A549 (cell line): ENCODE measurements around the gene SCN9A. TPM values are rescaled to one million over a fixed set of nuclear protein-coding genes. Genes with fewer than 3 reads are reported as not detected.
A peak's percentile ranks its signal among the peaks of the same experiment; 100 is the strongest.

ENCODE experiments used
- ATAC-seq, 2 experiments: fragments of 200-7000 bp in 1 of 2; fragments of >200 bp in 1 of 2; cut with Nextera tagmentation in 1 of 2; cut with Tn5 transposase in 1 of 2; 3 replicates each; pipeline versions ENCODE4 v1.8.0 to v1.9.1; 2018 to 2020; ENCODE audit warnings: mild to moderate bottlenecking in 1 of 2, moderate library complexity in 1 of 2
- CTCF ChIA-PET: fragments of 300-600 bp; sonication (Branson Sonifier 250); formaldehyde crosslinking; extraction: SDS; loops from one replicate; lab custom pipeline; 2021; ENCODE audit warnings: antibody characterized with exemption, inconsistent platforms; lab: Yijun Ruan, JAX
- POLR2A ChIA-PET: fragments of 350-600 bp; formaldehyde crosslinking; extraction: SDS; loops from one replicate; lab custom pipeline; 2021; ENCODE audit warnings: antibody characterized with exemption, inconsistent platforms; lab: Yijun Ruan, JAX
- DNase-seq, 2 experiments: peaks; one replicate each; pipeline versions ENCODE4 v3.0.0 to v3.0.0-alpha.2; 2011 to 2016; ENCODE audit warnings: low read depth in 1 of 2, low spot score in 1 of 2
- FAIRE-seq: peaks from 2 replicates; lab custom pipeline; 2011; peaks lifted over from hg19 to GRCh38; lab: Jason Lieb, UNC
- H3K27ac ChIP-seq, 2 experiments: fragments of >200 bp; sonication (Bioruptor Twin); formaldehyde crosslinking; 3 replicates each; pipeline ENCODE4 v1.5.1; 2016 to 2017
- H3K4me1 ChIP-seq: fragments of >200 bp; sonication (Bioruptor Twin); formaldehyde crosslinking; 3 replicates; pipeline ENCODE4 v1.6.1; 2016
- H3K4me2 ChIP-seq: fragments of >200 bp; sonication (Bioruptor Twin); formaldehyde crosslinking; 3 replicates; pipeline ENCODE4 v1.6.1; 2016
- H3K4me3 ChIP-seq: fragments of >200 bp; sonication (Bioruptor Twin); formaldehyde crosslinking; 3 replicates; pipeline ENCODE4 v1.5.1; 2016
- H3K9me3 ChIP-seq: fragments of >200 bp; sonication (Bioruptor Twin); formaldehyde crosslinking; 3 replicates; pipeline ENCODE4 v1.6.1; 2016
- BHLHE40 ChIP-seq: IDR thresholded peaks from 2 replicates; pipeline ENCODE4 v1.6.1; 2012; ENCODE audit warnings: low read depth, low read length, inconsistent platforms
- CBX2 ChIP-seq: fragments of 200-600 bp; sonication (generic); IDR thresholded peaks from 2 replicates; pipeline ENCODE4 v1.6.1; 2016; ENCODE audit warnings: low read depth, mild to moderate bottlenecking, borderline replicate concordance
- CHD2 ChIP-seq: fragments of 150-350 bp; IDR thresholded peaks from 2 replicates; pipeline ENCODE4 v1.6.1; 2014; ENCODE audit warnings: low read length; ENCODE audit not compliant: partially characterized antibody
- EP300 ChIP-seq, 2 experiments: fragments of >200 bp; sonication (Bioruptor Twin); formaldehyde crosslinking; IDR thresholded peaks; 2 replicates in 1 of 2; 3 replicates in 1 of 2; pipeline ENCODE4 v1.6.1; 2016 to 2017
- FOSB ChIP-seq: fragments of 250-450 bp; sonication (Bioruptor Pico); IDR thresholded peaks from 2 replicates; pipeline ENCODE4 v1.5.0; 2020; ENCODE audit warnings: mild to moderate bottlenecking, moderate library complexity
- HEYL ChIP-seq: fragments of 250-450 bp; sonication (Bioruptor Pico); IDR thresholded peaks from 2 replicates; pipeline ENCODE4 v1.8.0; 2021; ENCODE audit warnings: mild to moderate bottlenecking, moderate library complexity
- HOXB13 ChIP-seq: fragments of 250-450 bp; sonication (Bioruptor Pico); IDR thresholded peaks from 2 replicates; pipeline ENCODE4 v1.5.0; 2020; ENCODE audit warnings: low read depth, mild to moderate bottlenecking, moderate library complexity
- HOXB5 ChIP-seq: fragments of 250-450 bp; sonication (Bioruptor Pico); IDR thresholded peaks from 2 replicates; pipeline ENCODE4 v1.5.0; 2020; ENCODE audit warnings: mild to moderate bottlenecking, moderate library complexity
- KDM5A ChIP-seq: fragments of 200-600 bp; sonication (generic); IDR thresholded peaks from 2 replicates; pipeline ENCODE4 v1.6.1; 2016; ENCODE audit warnings: antibody characterized with exemption, mild to moderate bottlenecking
- MAFK ChIP-seq: fragments of 450-650 bp; IDR thresholded peaks from 2 replicates; pipeline ENCODE4 v1.6.1; 2014; ENCODE audit not compliant: partially characterized antibody
- MYC ChIP-seq: IDR thresholded peaks from 2 replicates; pipeline ENCODE4 v1.6.1; 2012; ENCODE audit warnings: mild to moderate bottlenecking, inconsistent platforms, low read length, improper control_type of control experiment, borderline replicate concordance
- PHF8 ChIP-seq: fragments of 200-600 bp; sonication (generic); IDR thresholded peaks from 2 replicates; pipeline ENCODE4 v1.6.1; 2016; ENCODE audit warnings: low read depth, mild to moderate bottlenecking, antibody characterized with exemption, moderate library complexity, borderline replicate concordance
- REST ChIP-seq: fragments of 200-600 bp; sonication (generic); IDR thresholded peaks from 2 replicates; pipeline ENCODE4 v1.6.1; 2016; ENCODE audit warnings: antibody characterized with exemption, mild to moderate bottlenecking, moderate library complexity
- SMC3 ChIP-seq: fragments of >200 bp; sonication (Bioruptor Twin); formaldehyde crosslinking; IDR thresholded peaks from 3 replicates; pipeline ENCODE4 v1.6.1; 2018; ENCODE audit warnings: inconsistent platforms
- TP53 ChIP-seq: fragments of 250-450 bp; sonication (Bioruptor Pico); IDR thresholded peaks from 2 replicates; pipeline ENCODE4 v1.5.0; 2021; ENCODE audit warnings: mild to moderate bottlenecking, moderate library complexity
- ZSCAN20 ChIP-seq: fragments of 250-450 bp; sonication (Bioruptor Pico); IDR thresholded peaks from 2 replicates; pipeline ENCODE4 v1.8.0; 2022; ENCODE audit warnings: mild to moderate bottlenecking, moderate library complexity
- WGBS: methylation state at CpG from one replicate; pipeline ENCODE4 v1.1.6; 2017; ENCODE audit errors: missing lambda C conversion rate; 5-methylcytosine and 5-hydroxymethylcytosine counted together
- polyA plus RNA-seq, 4 experiments: library from polyadenylated mRNA; depleted of rRNA in 3 of 4; stranded (reverse); fragments of >200 nt; fragmentation: RNase III in 1 of 4; extraction: RNeasy Plus Mini Kit Qiagen cat#74134 plus additional on column Dnase treatment in 1 of 4; gene quantifications; 2 replicates in 3 of 4; 3 replicates in 1 of 4; pipeline ENCODE4 v1.2.3, GENCODE V29; 2011 to 2017

The SCN9A gene
- polyA plus RNA-seq, 2 of the 4 experiments (the other 2 are of a cell fraction), result 7.7 to 23.6 TPM

DNA sequence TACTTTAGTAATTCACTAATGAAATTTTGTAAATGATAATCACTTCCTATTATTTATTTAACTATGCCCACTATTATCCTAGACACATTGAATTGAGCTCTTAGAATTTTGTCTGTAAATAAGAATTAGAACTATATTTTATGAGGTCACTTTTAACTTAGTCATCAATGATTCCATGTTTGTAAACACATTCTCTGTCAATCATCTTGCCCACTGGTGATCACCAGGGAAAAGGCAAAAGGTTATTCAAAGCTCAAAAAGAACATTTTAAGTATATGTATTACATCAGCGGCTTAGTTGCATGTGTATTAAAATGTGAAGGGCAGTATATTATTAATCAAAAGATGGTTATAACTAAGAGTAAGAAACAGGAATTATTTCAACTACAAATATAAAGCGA lies 25.2 kb downstream of the SCN9A start:
- DNase-seq (no peak), FAIRE-seq (no peak), ATAC-seq (no peak)
- Histone ChIP-seq H3K27ac (no peak overlapping the region), H3K4me3 (no peak overlapping the region), H3K4me2 (peak overlapping the region; percentile 20; the same call in 1 of the 3 replicates), H3K9me3 (no peaks in the 10 kb centered on the region), H3K4me1 (peaks cover 17% of the 10 kb centered on the region)
- 86% methylated on average over 2 of the region's 2 CpGs for WGBS
- TF ChIP-seq PHF8, result no peak
- no peak for TF ChIP-seq MAFK
- TF ChIP-seq CHD2, result no peak
- TF ChIP-seq EP300 (IDR thresholded peaks at IDR 0.05), result no peak
- no peak for TF ChIP-seq KDM5A
- no peak for TF ChIP-seq MYC
- TF ChIP-seq CBX2, result no peak
- TF ChIP-seq ZSCAN20 (CRISPR knock-in tag), result no peak
- CTCF ChIA-PET, result interaction anchor here (1.4 to 2.8 kb wide), 2 partner anchors 10 to 35 kb away, joined by 3 to 15 read pairs; no protein-coding TSS in a partner anchor
- POLR2A ChIA-PET, result no interaction called here

- CTCF ChIA-PET, result interaction anchor here (6.1 kb wide), 1 partner anchor 17 kb away, joined by 22 read pairs; no protein-coding TSS in a partner anchor
- FAIRE-seq (no peak), ATAC-seq (no peak), DNase-seq (no peak)
- no peak for TF ChIP-seq REST
- no peak for TF ChIP-seq ZSCAN20 (CRISPR knock-in tag)
- TF ChIP-seq BHLHE40, result no peak
- TF ChIP-seq HOXB5 (CRISPR knock-in tag), result no peak
- TF ChIP-seq HOXB13 (CRISPR knock-in tag), result no peak
- no peak for TF ChIP-seq HEYL (CRISPR knock-in tag)
- TF ChIP-seq KDM5A, result no peak
- no peak for TF ChIP-seq TP53 (CRISPR knock-in tag)
- no peak for TF ChIP-seq CBX2
- TF ChIP-seq FOSB (CRISPR knock-in tag), result no peak
- WGBS, result 64% methylated on average over 4 of the region's 4 CpGs
- no peaks in the 10 kb centered on the region for H3K9me3 ChIP-seq
- POLR2A ChIA-PET, result no interaction called here
- peak overlapping the region; percentile 49 for H3K4me2 ChIP-seq
- peak overlapping the region in 1 of 2 experiments; percentile 45; a peak in 2 of 6 replicates for H3K27ac ChIP-seq
- H3K4me1 ChIP-seq, result peaks cover 29% of the 10 kb centered on the region
- no peak overlapping the region for H3K4me3 ChIP-seq
Observed at GRCh38 chr2:166344286-166345113, 31.2 kb downstream of the SCN9A start.

- ChIA-PET CTCF (interaction anchor here (6.1 kb wide), 1 partner anchor 18 kb away, joined by 22 read pairs; no protein-coding TSS in a partner anchor), POLR2A (no interaction called here)
- Histone ChIP-seq H3K4me2 (no peak overlapping the region), H3K4me3 (no peak overlapping the region), H3K27ac (0 out of 6 replicates have a peak overlapping the region, but pooled peaks of 1 of the 2 experiments have one; percentile 34), H3K9me3 (no peaks in the 10 kb centered on the region), H3K4me1 (peaks cover 36% of the 10 kb centered on the region)
- DNase-seq (no peak), ATAC-seq (no peak), FAIRE-seq (no peak)
- WGBS, result 20% methylated on average over 2 of the region's 2 CpGs
- TF ChIP-seq MAFK (no peak), SMC3 (no peak), CHD2 (no peak)
Observed at GRCh38 chr2:166343467-166343866, 32.3 kb downstream of the SCN9A start.
